Neural cell (in vitro differentiated cells): ENCODE results near the gene SMAD7. TPM values are rescaled to one million over a fixed set of nuclear protein-coding genes. Genes with fewer than 3 reads are reported as not detected.

Source experiments
- H2AFZ ChIP-seq: fragments of 200-600, 300-800 bp; sonication (generic), shearing (Covaris generic); 2 replicates; pipeline ENCODE4 v1.6.0; 2014; ENCODE audit warnings: low read depth, mild to moderate bottlenecking, antibody characterized with exemption, low read length, moderate library complexity
- H3F3A ChIP-seq: fragments of 200-600 bp; shearing (Covaris generic); 2 replicates; pipeline ENCODE4 v1.6.1; 2016; ENCODE audit warnings: mild to moderate bottlenecking, moderate library complexity, mixed read lengths, antibody characterized with exemption, low read length; ENCODE audit not compliant: insufficient read depth, poor library complexity, severe bottlenecking
- H3K27ac ChIP-seq: fragments of 200-600, 300-800 bp; sonication (generic), shearing (Covaris generic); 2 replicates; pipeline ENCODE4 v1.5.1; 2014; ENCODE audit warnings: mild to moderate bottlenecking, low read length, moderate library complexity
- H3K27me3 ChIP-seq: fragments of 300-800, 200-600 bp; sonication (generic), shearing (Covaris generic); 2 replicates; pipeline ENCODE4 v1.6.0; 2014; ENCODE audit warnings: mild to moderate bottlenecking, low read depth, low read length, moderate library complexity; ENCODE audit not compliant: insufficient read depth
- H3K36me3 ChIP-seq: fragments of 300-800, 200-600 bp; sonication (generic), shearing (Covaris generic); 2 replicates; pipeline ENCODE4 v1.5.1; 2014; ENCODE audit warnings: mild to moderate bottlenecking, antibody characterized with exemption, low read length, moderate library complexity; ENCODE audit not compliant: insufficient read depth
- H3K4me2 ChIP-seq: fragments of 300-800, 200-600 bp; sonication (generic), shearing (Covaris generic); 2 replicates; pipeline ENCODE4 v1.6.0; 2014; ENCODE audit warnings: mild to moderate bottlenecking, low read length
- H3K4me3 ChIP-seq: fragments of 300-800, 200-600 bp; sonication (generic), shearing (Covaris generic); 2 replicates; pipeline ENCODE4 v1.5.1; 2014; ENCODE audit warnings: mild to moderate bottlenecking, low read length, moderate library complexity
- H3K79me2 ChIP-seq: fragments of 200-600 bp; shearing (Covaris generic); replicated peaks from 2 replicates; pipeline ENCODE4 v1.6.0; 2014; ENCODE audit warnings: mild to moderate bottlenecking, low read length, moderate library complexity; ENCODE audit not compliant: insufficient read depth
- H3K9ac ChIP-seq: fragments of 300-800, 200-600 bp; sonication (generic), shearing (Covaris generic); 2 replicates; pipeline ENCODE4 v1.6.1; 2016; ENCODE audit warnings: mild to moderate bottlenecking, low read length, mixed read lengths
- H3K9me2 ChIP-seq: fragments of 200-600 bp; shearing (Covaris generic); 2 replicates; pipeline ENCODE4 v1.6.1; 2016; ENCODE audit warnings: mild to moderate bottlenecking, low read length, mixed read lengths; ENCODE audit not compliant: insufficient read depth
- H3K9me3 ChIP-seq: fragments of 200-600, 300-800 bp; sonication (generic), shearing (Covaris generic); 2 replicates; pipeline ENCODE4 v1.6.1; 2016; ENCODE audit warnings: mild to moderate bottlenecking, mixed run types, low read length, moderate library complexity, mixed read lengths
- H4K20me1 ChIP-seq: fragments of 200-600 bp; shearing (Covaris generic); 2 replicates; pipeline ENCODE4 v1.6.1; 2016; ENCODE audit warnings: mild to moderate bottlenecking, mixed run types; ENCODE audit not compliant: insufficient read depth
- CTCF ChIP-seq: fragments of 450-650 bp; IDR thresholded peaks from 2 replicates; pipeline ENCODE4 v1.5.1; 2014; ENCODE audit warnings: antibody characterized with exemption, mild to moderate bottlenecking, moderate library complexity; ENCODE audit not compliant: poor library complexity, severe bottlenecking
- EP300 ChIP-seq: fragments of 450-650 bp; conservative IDR thresholded peaks from 2 replicates; pipeline ENCODE4 v1.6.1; 2014; ENCODE audit warnings: antibody characterized with exemption, mild to moderate bottlenecking, moderate library complexity; ENCODE audit not compliant: poor library complexity, severe bottlenecking
- EZH2 ChIP-seq: fragments of 200-600, 300-800 bp; shearing (Covaris generic), sonication (generic); IDR thresholded peaks from 2 replicates; pipeline ENCODE4 v1.6.1; 2014; ENCODE audit warnings: antibody characterized with exemption, low read length, borderline replicate concordance, mild to moderate bottlenecking; ENCODE audit not compliant: insufficient read depth, poor library complexity, severe bottlenecking
- MXI1 ChIP-seq: fragments of 450-650 bp; conservative IDR thresholded peaks from 2 replicates; pipeline ENCODE4 v1.6.1; 2014; ENCODE audit warnings: antibody characterized with exemption, mild to moderate bottlenecking; ENCODE audit not compliant: poor library complexity, severe bottlenecking
- POLR2AphosphoS5 ChIP-seq: IDR thresholded peaks from 2 replicates; pipeline ENCODE4 v1.6.1; 2012
- RAD21 ChIP-seq: fragments of 450-650 bp; conservative IDR thresholded peaks from 2 replicates; pipeline ENCODE4 v1.6.1; 2014; ENCODE audit warnings: antibody characterized with exemption, mild to moderate bottlenecking, moderate library complexity
- SMC3 ChIP-seq: fragments of 450-650 bp; conservative IDR thresholded peaks from 2 replicates; pipeline ENCODE4 v1.6.1; 2014; ENCODE audit warnings: antibody characterized with exemption, mild to moderate bottlenecking, moderate library complexity; ENCODE audit not compliant: poor library complexity
- TAF1 ChIP-seq: IDR thresholded peaks from 2 replicates; pipeline ENCODE4 v1.6.1; 2012; ENCODE audit warnings: low read depth
- polyA plus RNA-seq: library from polyadenylated mRNA; depleted of rRNA; stranded (reverse); fragments of >200 nt; gene quantifications from 2 replicates; pipeline ENCODE4 v1.2.3, GENCODE V29; 2014
- TF ChIP-seq, protein P1 (sequence below): IDR thresholded peaks from 2 replicates; pipeline ENCODE4 v1.6.1; 2012; ENCODE audit warnings: borderline replicate concordance

SMAD7 gene
- polyA plus RNA-seq, 1 donor from 2014 or later, result 3.8 TPM

GRCh38 chr18:48940854-48941611 lies 9.7 kb downstream of the SMAD7 start:
- Histone ChIP-seq H3K36me3 (no peaks in the 10 kb centered on the region), H3K9ac (no peak overlapping the region)

DNA sequence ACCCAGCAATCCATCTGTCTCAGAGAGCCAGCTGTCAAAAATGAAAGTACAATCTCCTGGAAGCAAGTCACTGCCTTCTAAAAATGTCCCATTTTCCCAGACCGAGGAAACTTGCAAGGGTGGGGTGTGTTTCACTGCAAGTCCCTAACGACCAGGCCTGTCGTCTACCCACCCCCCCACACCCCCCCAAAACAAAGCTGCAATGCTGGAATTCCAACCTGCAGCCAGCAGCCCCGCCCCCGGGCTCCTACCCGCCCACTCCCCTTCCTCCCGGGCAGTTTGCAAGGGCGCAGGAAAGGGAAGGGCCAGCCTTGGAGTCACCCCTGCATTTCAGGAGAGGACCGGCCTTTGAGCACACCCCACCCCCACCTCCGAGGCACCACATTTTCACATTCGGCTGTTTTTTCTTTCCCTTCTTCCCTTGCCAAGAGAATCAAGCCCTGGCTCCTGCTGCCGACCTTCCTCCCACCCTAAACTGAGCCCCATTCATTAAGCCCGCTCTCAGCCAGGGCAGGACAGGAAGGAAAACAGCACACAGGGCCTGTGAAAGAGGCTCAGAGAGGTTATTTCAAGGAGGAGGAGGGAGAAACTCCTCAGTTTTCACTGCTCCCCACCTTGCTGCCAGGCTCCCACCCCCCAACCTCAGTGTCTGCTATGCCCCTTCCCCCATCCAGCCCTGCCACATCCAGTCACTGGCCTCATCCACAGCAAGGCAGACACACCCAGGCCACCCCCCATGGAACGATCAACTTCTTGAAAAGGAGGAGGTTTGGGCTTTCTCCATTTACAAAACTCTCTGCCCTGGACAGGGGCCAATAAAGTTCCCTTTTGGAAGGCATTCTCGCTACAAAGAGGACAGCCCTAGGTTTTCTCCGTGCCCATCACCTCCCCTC lies 11.3 kb downstream of the SMAD7 start:
- H2AFZ ChIP-seq, result no peak overlapping the region
- H3K27me3 ChIP-seq, result no peaks in the 10 kb centered on the region
- H3K79me2 ChIP-seq, result peaks cover 5% of the 10 kb centered on the region
- no peaks in the 10 kb centered on the region for H3K9me3 ChIP-seq
- H3F3A ChIP-seq, result no peaks in the 10 kb centered on the region
- no peaks in the 10 kb centered on the region for H4K20me1 ChIP-seq
- no peaks in the 10 kb centered on the region for H3K9me2 ChIP-seq
- no peak overlapping the region for H3K4me2 ChIP-seq
- no peaks in the 10 kb centered on the region for H3K36me3 ChIP-seq
- H3K4me3 ChIP-seq, result no peak overlapping the region
- no peak overlapping the region for H3K9ac ChIP-seq
- no peak overlapping the region for H3K27ac ChIP-seq
- TF ChIP-seq POLR2AphosphoS5, result no peak
- TF ChIP-seq TAF1, result no peak
- TF ChIP-seq RAD21, result no peak
- TF ChIP-seq SMC3, result no peak
- TF ChIP-seq EZH2, result no peak
- no peak for TF ChIP-seq CTCF
- no peak for TF ChIP-seq MXI1

More at GRCh38 chr18:48940854-48941611, 9.7 kb downstream of the SMAD7 start:
- Histone ChIP-seq H3K9me3 (no peaks in the 10 kb centered on the region), H3K79me2 (peaks cover 18% of the 10 kb centered on the region), H3K9me2 (no peaks in the 10 kb centered on the region), H3K27me3 (no peaks in the 10 kb centered on the region), H2AFZ (no peak overlapping the region), H3K4me3 (no peak overlapping the region), H3F3A (no peaks in the 10 kb centered on the region), H3K4me2 (no peak overlapping the region), H4K20me1 (no peaks in the 10 kb centered on the region), H3K27ac (no peak overlapping the region)
- TF ChIP-seq POLR2AphosphoS5 (no peak), EP300 (no peak), CTCF (no peak), SMC3 (no peak), TAF1 (no peak), MXI1 (no peak), EZH2 (no peak), RAD21 (no peak)
- TF ChIP-seq, protein P1, sequence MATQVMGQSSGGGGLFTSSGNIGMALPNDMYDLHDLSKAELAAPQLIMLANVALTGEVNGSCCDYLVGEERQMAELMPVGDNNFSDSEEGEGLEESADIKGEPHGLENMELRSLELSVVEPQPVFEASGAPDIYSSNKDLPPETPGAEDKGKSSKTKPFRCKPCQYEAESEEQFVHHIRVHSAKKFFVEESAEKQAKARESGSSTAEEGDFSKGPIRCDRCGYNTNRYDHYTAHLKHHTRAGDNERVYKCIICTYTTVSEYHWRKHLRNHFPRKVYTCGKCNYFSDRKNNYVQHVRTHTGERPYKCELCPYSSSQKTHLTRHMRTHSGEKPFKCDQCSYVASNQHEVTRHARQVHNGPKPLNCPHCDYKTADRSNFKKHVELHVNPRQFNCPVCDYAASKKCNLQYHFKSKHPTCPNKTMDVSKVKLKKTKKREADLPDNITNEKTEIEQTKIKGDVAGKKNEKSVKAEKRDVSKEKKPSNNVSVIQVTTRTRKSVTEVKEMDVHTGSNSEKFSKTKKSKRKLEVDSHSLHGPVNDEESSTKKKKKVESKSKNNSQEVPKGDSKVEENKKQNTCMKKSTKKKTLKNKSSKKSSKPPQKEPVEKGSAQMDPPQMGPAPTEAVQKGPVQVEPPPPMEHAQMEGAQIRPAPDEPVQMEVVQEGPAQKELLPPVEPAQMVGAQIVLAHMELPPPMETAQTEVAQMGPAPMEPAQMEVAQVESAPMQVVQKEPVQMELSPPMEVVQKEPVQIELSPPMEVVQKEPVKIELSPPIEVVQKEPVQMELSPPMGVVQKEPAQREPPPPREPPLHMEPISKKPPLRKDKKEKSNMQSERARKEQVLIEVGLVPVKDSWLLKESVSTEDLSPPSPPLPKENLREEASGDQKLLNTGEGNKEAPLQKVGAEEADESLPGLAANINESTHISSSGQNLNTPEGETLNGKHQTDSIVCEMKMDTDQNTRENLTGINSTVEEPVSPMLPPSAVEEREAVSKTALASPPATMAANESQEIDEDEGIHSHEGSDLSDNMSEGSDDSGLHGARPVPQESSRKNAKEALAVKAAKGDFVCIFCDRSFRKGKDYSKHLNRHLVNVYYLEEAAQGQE, result no peak
